Measurements from ENCODE around the gene OR2H1.

GRCh38 chr6:29426654-29427053, 30.3 kb upstream of the OR2H1 start:
- TF ChIP-seq CTCF (IDR thresholded peaks at IDR 0.05) (no peak), POLR2A (IDR thresholded peaks at IDR 0.05) (no peak)

Data from thyroid gland (tissue), 4 donors.